ENCODE results near the gene CHD8.

CHD8 gene

GRCh38 chr14:21369949-21370679 lies 85.8 kb downstream of the CHD8 start:
- DNase-seq: no peak

DNA sequence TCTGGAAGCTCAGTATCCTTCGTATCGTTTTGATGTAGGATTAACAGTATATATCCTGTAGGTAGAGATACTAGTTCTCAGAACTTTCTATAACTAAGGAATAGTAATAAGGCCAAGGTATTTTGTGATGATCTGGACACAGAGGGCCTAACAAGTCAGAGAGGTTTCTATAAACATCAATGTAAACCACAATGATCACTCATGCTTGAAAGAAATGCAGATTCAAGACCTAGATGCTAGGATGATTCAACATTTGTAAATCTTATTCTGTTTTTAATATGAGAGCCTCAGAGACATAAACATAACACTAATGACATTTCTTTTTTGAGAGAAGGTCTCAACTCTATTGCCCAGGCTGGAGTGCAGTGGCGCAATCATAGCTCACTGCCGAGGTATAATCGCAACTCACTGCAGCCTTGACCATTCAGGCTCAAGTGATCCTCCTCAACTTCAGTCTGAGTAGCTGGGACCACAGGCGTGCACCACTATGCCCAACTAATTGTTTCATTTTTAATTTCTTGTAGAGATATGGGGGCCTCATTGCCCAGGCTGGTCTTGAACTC lies 88.3 kb downstream of the CHD8 start:
- no peak for DNase-seq

DNA sequence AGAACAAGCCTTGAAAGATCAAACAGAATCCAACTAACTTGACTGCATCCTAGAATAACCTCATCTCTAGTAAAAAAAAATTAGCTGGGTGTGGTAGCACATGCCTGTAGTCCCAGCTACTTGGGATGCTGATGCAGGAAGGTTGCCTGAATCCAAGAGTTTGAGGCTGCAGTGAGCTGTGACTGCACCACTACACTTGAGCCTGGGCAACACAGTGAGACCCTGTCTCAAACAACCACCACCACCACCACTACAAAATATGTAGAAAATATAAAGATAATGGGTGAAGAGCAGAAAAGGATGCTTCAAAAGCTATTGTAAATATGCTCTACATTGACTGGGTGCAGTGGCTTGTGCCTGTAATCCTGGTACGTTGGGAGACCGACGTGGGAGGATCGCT lies 99.4 kb downstream of the CHD8 start:
- DNase-seq: no peak

DNA sequence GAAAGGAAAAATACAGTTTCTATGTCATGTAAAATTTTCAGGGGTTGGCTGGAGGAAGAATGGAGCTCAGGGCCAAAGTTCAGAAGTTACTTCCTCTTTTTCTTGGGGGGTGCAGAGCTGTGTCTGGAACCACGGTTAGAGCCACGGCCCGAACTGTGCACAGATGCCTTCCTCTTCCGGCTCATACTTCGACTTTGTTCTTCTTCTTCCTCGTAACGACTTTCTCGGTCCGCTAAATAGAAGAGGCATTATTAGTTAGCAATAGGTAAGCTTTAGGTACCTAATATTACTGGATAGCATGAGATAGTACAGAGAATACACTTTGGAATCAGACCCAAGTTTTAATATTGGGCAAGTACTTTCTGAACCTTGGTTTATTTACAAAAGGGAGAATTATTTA lies 103.3 kb downstream of the CHD8 start:
- no peak for DNase-seq

GRCh38 chr14:21350539-21350938 lies 105.4 kb downstream of the CHD8 start:
- DNase-seq: no peak

GRCh38 chr14:21347201-21347600 lies 108.7 kb downstream of the CHD8 start:
- no peak for DNase-seq

- DNase-seq: no peak
These were observed 109.3 kb downstream of the CHD8 start for GRCh38 chr14:21346532-21347135.

GRCh38 chr14:21343035-21343794 lies 112.7 kb downstream of the CHD8 start:
- DNase-seq: no peak

All from activated T-cell treated with anti-CD3 and anti-CD28 coated beads for 4 hours (primary cell).